Uterus (tissue), 4 donors: ENCODE data around the gene PRKAG3. TPM values are rescaled to one million over a fixed set of nuclear protein-coding genes. Genes with fewer than 3 reads are reported as not detected.

Experiments
- DNase-seq, 2 donors: peaks; one replicate each; pipeline ENCODE4 v3.0.0-alpha.2; 2019 to 2020
- H3K27ac ChIP-seq, 2 donors: fragments of 200-600 bp; sonication (generic); 1 replicate in 1 of 2; 2 replicates in 1 of 2; pipeline ENCODE4 v1.5.1; 2016 to 2018
- H3K27me3 ChIP-seq, 2 donors: fragments of 200-600 bp; sonication (generic); one replicate each; pipeline ENCODE4 v1.5.1; 2018 to 2019; ENCODE audit warnings: control low read depth in 1 of 2
- H3K36me3 ChIP-seq, 2 donors: fragments of 200-600 bp; sonication (generic); one replicate each; pipeline ENCODE4 v1.5.1; 2019; ENCODE audit warnings: control low read depth in 1 of 2
- H3K4me1 ChIP-seq, 2 donors: fragments of 200-600 bp; sonication (generic); one replicate each; pipeline ENCODE4 v1.5.1; 2018 to 2019; ENCODE audit warnings: control low read depth in 1 of 2
- H3K4me3 ChIP-seq, 2 donors: fragments of 200-600 bp; sonication (generic); 1 replicate in 1 of 2; 2 replicates in 1 of 2; pipeline ENCODE4 v1.5.1; 2018 to 2019; ENCODE audit warnings: mild to moderate bottlenecking in 1 of 2
- H3K9me3 ChIP-seq, 2 donors: fragments of 200-600 bp; sonication (generic); one replicate each; pipeline ENCODE4 v1.5.1; 2019; ENCODE audit warnings: control low read depth in 1 of 2
- CTCF ChIP-seq, 4 experiments: fragments of 200-600 bp in 2 of 4; fragments of 450-650 bp in 2 of 4; sonication (generic) in 2 of 4; IDR thresholded peaks; one replicate each; pipeline ENCODE4 v1.5.1; 2016 to 2019; ENCODE audit warnings: antibody characterized with exemption in 4 of 4, mild to moderate bottlenecking in 2 of 4, moderate library complexity in 1 of 4
- POLR2A ChIP-seq, 2 donors: fragments of 450-650 bp; IDR thresholded peaks; one replicate each; pipeline ENCODE4 v1.6.1; 2016; ENCODE audit warnings: antibody characterized with exemption in 2 of 2, mild to moderate bottlenecking in 1 of 2, moderate library complexity in 1 of 2
- intact Hi-C: fragments of 100-400 bp; cut with DNase I; formaldehyde crosslinking; loops from one replicate; pipeline ENCODE4 v1.15.1; 2023; ENCODE audit warnings: low total_unique reads
- total RNA-seq, 4 donors: library from RNA; depleted of rRNA in 3 of 4; stranded (reverse); fragments of >200 nt in 3 of 4; gene quantifications; one replicate each; pipeline versions ENCODE4 v1.1.0 to v1.2.4, GENCODE V29; 2014 to 2023
- donor health status: DM: yes; HTN: yes; CAD: no.

The PRKAG3 gene
- total RNA-seq, 4 donors from 2014 or later, result not detected

GRCh38 chr2:218815244-218815637, 16.4 kb downstream of the PRKAG3 start:
- Histone ChIP-seq H3K27me3 (no peaks in the 10 kb centered on the region), H3K4me3 (no peak overlapping the region), H3K27ac (no peak overlapping the region), H3K4me1 (no peaks in the 10 kb centered on the region), H3K36me3 (no peaks in the 10 kb centered on the region), H3K9me3 (no peaks in the 10 kb centered on the region)
- TF ChIP-seq POLR2A (IDR thresholded peaks at IDR 0.05), result no peak
- no peak for TF ChIP-seq CTCF (IDR thresholded peaks at IDR 0.05)
- intact Hi-C loops, result no loop called here
- DNase-seq, result no peak

GRCh38 chr2:218814540-218815243, 16.9 kb downstream of the PRKAG3 start:
- TF ChIP-seq CTCF (IDR thresholded peaks at IDR 0.05), result no peak
- no peak for TF ChIP-seq POLR2A (IDR thresholded peaks at IDR 0.05)
- Histone ChIP-seq H3K4me3 (no peak overlapping the region), H3K36me3 (no peaks in the 10 kb centered on the region), H3K9me3 (no peaks in the 10 kb centered on the region), H3K27me3 (no peaks in the 10 kb centered on the region), H3K4me1 (no peaks in the 10 kb centered on the region), H3K27ac (no peak overlapping the region)
- intact Hi-C loops, result no loop called here
- no peak for DNase-seq

- H3K4me1 ChIP-seq, result no peaks in the 10 kb centered on the region
- DNase-seq, result no peak
- H3K27ac ChIP-seq, result no peak overlapping the region
- TF ChIP-seq CTCF (IDR thresholded peaks at IDR 0.05) (no peak), POLR2A (IDR thresholded peaks at IDR 0.05) (no peak)
- intact Hi-C loops, result no loop called here
- no peaks in the 10 kb centered on the region for H3K9me3 ChIP-seq
- H3K27me3 ChIP-seq, result no peaks in the 10 kb centered on the region
- no peak overlapping the region for H3K4me3 ChIP-seq
- no peaks in the 10 kb centered on the region for H3K36me3 ChIP-seq
Measured at GRCh38 chr2:218813771-218814460, 17.7 kb downstream of the PRKAG3 start.

GRCh38 chr2:218812861-218813260, 18.7 kb downstream of the PRKAG3 start:
- TF ChIP-seq CTCF (IDR thresholded peaks at IDR 0.05) (no peak), POLR2A (IDR thresholded peaks at IDR 0.05) (no peak)
- no peak overlapping the region for H3K4me3 ChIP-seq
- H3K9me3 ChIP-seq, result no peaks in the 10 kb centered on the region
- no peaks in the 10 kb centered on the region for H3K27me3 ChIP-seq
- no peak for DNase-seq
- no peaks in the 10 kb centered on the region for H3K4me1 ChIP-seq
- intact Hi-C loops, result no loop called here
- no peak overlapping the region for H3K27ac ChIP-seq
- H3K36me3 ChIP-seq, result no peaks in the 10 kb centered on the region

- no peak for TF ChIP-seq CTCF (IDR thresholded peaks at IDR 0.05)
- no peak for TF ChIP-seq POLR2A (IDR thresholded peaks at IDR 0.05)
- H3K27me3 ChIP-seq, result no peaks in the 10 kb centered on the region
- H3K4me1 ChIP-seq, result peaks cover 0 to under 1% of the 10 kb centered on the region in 2 donors
- intact Hi-C loops, result no loop called here
- H3K27ac ChIP-seq, result no peak overlapping the region
- H3K36me3 ChIP-seq, result no peaks in the 10 kb centered on the region
- no peak overlapping the region for H3K4me3 ChIP-seq
- no peaks in the 10 kb centered on the region for H3K9me3 ChIP-seq
- no peak for DNase-seq
Measured at GRCh38 chr2:218812096-218812815, 19.3 kb downstream of the PRKAG3 start.
